Measurements from ENCODE around the gene PBX1.

The PBX1 gene

GRCh38 chr1:164733070-164733469 lies 174.1 kb downstream of the PBX1 start:
- DNase-seq, result peak; percentile 68

- no peak for DNase-seq
Observed at GRCh38 chr1:164733734-164734133, 174.8 kb downstream of the PBX1 start.

- DNase-seq, result peak; percentile 51
Observed at GRCh38 chr1:164735315-164736052, 176.5 kb downstream of the PBX1 start.

GRCh38 chr1:164736137-164736536 lies 177.2 kb downstream of the PBX1 start:
- no peak for DNase-seq

- DNase-seq, result no peak
Observed at GRCh38 chr1:164739189-164739588, 180.2 kb downstream of the PBX1 start.

GRCh38 chr1:164740000-164740526 lies 181.1 kb downstream of the PBX1 start:
- no peak for DNase-seq

GRCh38 chr1:164742745-164743144 lies 183.8 kb downstream of the PBX1 start:
- no peak for DNase-seq

GRCh38 chr1:164743976-164744375 lies 185.0 kb downstream of the PBX1 start:
- DNase-seq, result no peak

GRCh38 chr1:164745736-164746135 lies 186.8 kb downstream of the PBX1 start:
- DNase-seq, result no peak

GRCh38 chr1:164746632-164747031 lies 187.6 kb downstream of the PBX1 start:
- no peak for DNase-seq

GRCh38 chr1:164748253-164748899 lies 189.4 kb downstream of the PBX1 start:
- DNase-seq, result peak; percentile 84

- DNase-seq, result peak; percentile 49
Observed at GRCh38 chr1:164753521-164754077, 194.6 kb downstream of the PBX1 start.

GRCh38 chr1:164754088-164754600 lies 195.2 kb downstream of the PBX1 start:
- DNase-seq, result peak; percentile 54

- no peak for DNase-seq
Observed at GRCh38 chr1:164755690-164756089, 196.7 kb downstream of the PBX1 start.

GRCh38 chr1:164756741-164757140 lies 197.8 kb downstream of the PBX1 start:
- no peak for DNase-seq

- DNase-seq, result no peak
Observed at GRCh38 chr1:164757625-164758024, 198.6 kb downstream of the PBX1 start.

GRCh38 chr1:164759144-164759920 lies 200.3 kb downstream of the PBX1 start:
- no peak for DNase-seq

GRCh38 chr1:164759979-164760469 lies 201.0 kb downstream of the PBX1 start:
- DNase-seq, result no peak

GRCh38 chr1:164760569-164760968 lies 201.6 kb downstream of the PBX1 start:
- DNase-seq, result no peak

- no peak for DNase-seq
Observed at GRCh38 chr1:164761009-164761408, 202.0 kb downstream of the PBX1 start.

GRCh38 chr1:164763098-164763497 lies 204.1 kb downstream of the PBX1 start:
- DNase-seq, result no peak

- peak; percentile 57 for DNase-seq
Observed at GRCh38 chr1:164764333-164764732, 205.3 kb downstream of the PBX1 start.

GRCh38 chr1:164765557-164765956 lies 206.6 kb downstream of the PBX1 start:
- peak; percentile 89 for DNase-seq

All from fibroblast of upper back skin (primary cell).